Measurements from ENCODE around the gene EML6. TPM values are rescaled to one million over a fixed set of nuclear protein-coding genes. Genes with fewer than 3 reads are reported as not detected.
A peak's percentile ranks its signal among the peaks of the same experiment; 100 is the strongest.
"Not testable (repeated sequence)": the region's sequence is repeated elsewhere in the genome, so short reads cannot be mapped to it uniquely, and the experiment has no call there.

EML6 gene
- total RNA-seq, 3 donors from 2014 or later = 3.4 to 7.3 (median 5.3) TPM

- Histone ChIP-seq H3K4me3 (no peak overlapping the region), H3K36me3 (ENCODE audit: low read depth) (no peaks in the 10 kb centered on the region), H3K9me3 (no peaks in the 10 kb centered on the region), H3K4me1 (ENCODE audit: low read depth) (no peaks in the 10 kb centered on the region)
- DNase-seq = no peak
- no peak for TF ChIP-seq CTCF (IDR thresholded peaks at IDR 0.05)
- no peak for ATAC-seq
- intact Hi-C loops (cut with DNase I, micrococcal nuclease) = no loop called here
Measured at GRCh38 chr2:54687595-54688152, 35.8 kb upstream of the EML6 start.

GRCh38 chr2:54691445-54692135 is 31.9 kb upstream of the EML6 start:
- intact Hi-C loops (cut with DNase I, micrococcal nuclease) = no loop called here
- Histone ChIP-seq H3K36me3 (ENCODE audit: low read depth) (no peaks in the 10 kb centered on the region), H3K4me3 (no peak overlapping the region), H3K9me3 (no peaks in the 10 kb centered on the region), H3K4me1 (ENCODE audit: low read depth) (no peaks in the 10 kb centered on the region)
- DNase-seq = no peak
- peak; percentile 45 for ATAC-seq
- TF ChIP-seq CTCF (IDR thresholded peaks at IDR 0.05) = no peak

GRCh38 chr2:54692556-54692955 is 30.9 kb upstream of the EML6 start:
- H3K9me3 ChIP-seq = no peaks in the 10 kb centered on the region
- DNase-seq = no peak
- no peak overlapping the region for H3K4me3 ChIP-seq
- TF ChIP-seq CTCF (IDR thresholded peaks at IDR 0.05) = no peak
- H3K4me1 ChIP-seq (ENCODE audit: low read depth) = no peaks in the 10 kb centered on the region
- ATAC-seq = no peak
- H3K36me3 ChIP-seq (ENCODE audit: low read depth) = no peaks in the 10 kb centered on the region
- intact Hi-C loops (cut with DNase I, micrococcal nuclease) = no loop called here

GRCh38 chr2:54695378-54695777 is 28.1 kb upstream of the EML6 start:
- intact Hi-C loops (cut with DNase I, micrococcal nuclease) = no loop called here
- no peak overlapping the region for H3K4me3 ChIP-seq
- no peak for DNase-seq
- no peak for ATAC-seq
- no peaks in the 10 kb centered on the region for H3K4me1 ChIP-seq (ENCODE audit: low read depth)
- TF ChIP-seq CTCF (IDR thresholded peaks at IDR 0.05) = no peak
- no peaks in the 10 kb centered on the region for H3K36me3 ChIP-seq (ENCODE audit: low read depth)
- H3K9me3 ChIP-seq = no peaks in the 10 kb centered on the region

- Histone ChIP-seq H3K4me3 (no peak overlapping the region), H3K4me1 (ENCODE audit: low read depth) (no peaks in the 10 kb centered on the region), H3K36me3 (ENCODE audit: low read depth) (no peaks in the 10 kb centered on the region), H3K9me3 (no peaks in the 10 kb centered on the region)
- intact Hi-C loops (cut with DNase I, micrococcal nuclease) = no loop called here
- no peak for TF ChIP-seq CTCF (IDR thresholded peaks at IDR 0.05)
- DNase-seq (no peak), ATAC-seq (no peak)
Measured at GRCh38 chr2:54697934-54698333, 25.5 kb upstream of the EML6 start.

GRCh38 chr2:54698926-54699325 is 24.5 kb upstream of the EML6 start:
- H3K36me3 ChIP-seq (ENCODE audit: low read depth); H3K4me3 ChIP-seq; intact Hi-C loops (cut with DNase I, micrococcal nuclease); DNase-seq; H3K4me1 ChIP-seq (ENCODE audit: low read depth); H3K9me3 ChIP-seq; ATAC-seq: not testable (repeated sequence)

Measured in mucosa of descending colon (tissue), 3 donors.